Measurements from ENCODE around the gene COL27A1. TPM values are rescaled to one million over a fixed set of nuclear protein-coding genes. Genes with fewer than 3 reads are reported as not detected.

Gene COL27A1
- total and polyA plus RNA-seq, 8 donors, result 9.7 to 109 (median 19.6) TPM

- H3K9me3 ChIP-seq, result no peaks in the 10 kb centered on the region
- TF ChIP-seq, protein P1, sequence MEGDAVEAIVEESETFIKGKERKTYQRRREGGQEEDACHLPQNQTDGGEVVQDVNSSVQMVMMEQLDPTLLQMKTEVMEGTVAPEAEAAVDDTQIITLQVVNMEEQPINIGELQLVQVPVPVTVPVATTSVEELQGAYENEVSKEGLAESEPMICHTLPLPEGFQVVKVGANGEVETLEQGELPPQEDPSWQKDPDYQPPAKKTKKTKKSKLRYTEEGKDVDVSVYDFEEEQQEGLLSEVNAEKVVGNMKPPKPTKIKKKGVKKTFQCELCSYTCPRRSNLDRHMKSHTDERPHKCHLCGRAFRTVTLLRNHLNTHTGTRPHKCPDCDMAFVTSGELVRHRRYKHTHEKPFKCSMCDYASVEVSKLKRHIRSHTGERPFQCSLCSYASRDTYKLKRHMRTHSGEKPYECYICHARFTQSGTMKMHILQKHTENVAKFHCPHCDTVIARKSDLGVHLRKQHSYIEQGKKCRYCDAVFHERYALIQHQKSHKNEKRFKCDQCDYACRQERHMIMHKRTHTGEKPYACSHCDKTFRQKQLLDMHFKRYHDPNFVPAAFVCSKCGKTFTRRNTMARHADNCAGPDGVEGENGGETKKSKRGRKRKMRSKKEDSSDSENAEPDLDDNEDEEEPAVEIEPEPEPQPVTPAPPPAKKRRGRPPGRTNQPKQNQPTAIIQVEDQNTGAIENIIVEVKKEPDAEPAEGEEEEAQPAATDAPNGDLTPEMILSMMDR (IDR thresholded peaks at IDR 0.05), result no peak
- no peak overlapping the region for H3K27ac ChIP-seq
- H3K36me3 ChIP-seq, result peaks cover 0 to 3% (median 0%) of the 10 kb centered on the region in 3 donors
- 83 to 85% methylated on average over 5 of the region's 5 CpGs for WGBS, 2 donors
- H3K27me3 ChIP-seq, result no peaks in the 10 kb centered on the region
- FAIRE-seq, result no peak
- no peak for ATAC-seq
- no peak for DNase-seq
- H3K4me3 ChIP-seq, result no peak overlapping the region
- intact Hi-C loops (cut with DNase I), result no loop called here
- no peaks in the 10 kb centered on the region for H3K4me1 ChIP-seq
Measured at GRCh38 chr9:114237781-114238180, 82.4 kb downstream of the COL27A1 start.

DNA sequence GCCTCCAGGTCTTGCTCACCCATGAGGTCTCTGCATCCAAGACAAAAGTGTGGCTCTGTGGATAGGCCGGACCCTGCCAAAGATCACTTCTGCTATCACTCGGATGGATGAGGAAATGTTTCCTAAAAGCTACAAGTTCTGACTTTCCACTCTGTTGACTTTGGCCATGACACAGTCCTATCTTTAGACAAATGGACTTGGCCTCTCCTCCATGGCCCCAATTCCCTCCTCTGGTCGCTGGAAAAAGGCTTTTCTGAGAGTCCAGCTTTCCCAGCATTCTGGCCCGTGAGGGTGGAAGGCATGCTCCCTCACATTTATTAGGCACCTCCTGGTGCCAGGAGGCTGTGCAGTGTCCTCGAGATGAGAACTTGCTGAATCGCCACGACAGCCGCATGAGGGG is 83.1 kb downstream of the COL27A1 start:
- ATAC-seq (peak in 3 of 4 donors; percentile 34 to 52 (median 35)), DNase-seq (no peak), FAIRE-seq (no peak)
- Histone ChIP-seq H3K4me1 (no peaks in the 10 kb centered on the region), H3K9me3 (no peaks in the 10 kb centered on the region), H3K4me3 (no peak overlapping the region), H3K27me3 (no peaks in the 10 kb centered on the region), H3K36me3 (peaks cover 0 to 4% (median 0%) of the 10 kb centered on the region in 3 donors), H3K27ac (no peak overlapping the region)
- 54 to 58% methylated on average over 8 of the region's 8 CpGs for WGBS, 2 donors
- intact Hi-C loops (cut with DNase I), result no loop called here
- TF ChIP-seq, protein P1 (IDR thresholded peaks at IDR 0.05), result no peak

GRCh38 chr9:114238891-114239875 is 83.8 kb downstream of the COL27A1 start:
- 58 to 62% methylated on average over 14 of the region's 14 CpGs for WGBS, 2 donors
- no peak for FAIRE-seq
- TF ChIP-seq, protein P1 (IDR thresholded peaks at IDR 0.05), result no peak

DNA sequence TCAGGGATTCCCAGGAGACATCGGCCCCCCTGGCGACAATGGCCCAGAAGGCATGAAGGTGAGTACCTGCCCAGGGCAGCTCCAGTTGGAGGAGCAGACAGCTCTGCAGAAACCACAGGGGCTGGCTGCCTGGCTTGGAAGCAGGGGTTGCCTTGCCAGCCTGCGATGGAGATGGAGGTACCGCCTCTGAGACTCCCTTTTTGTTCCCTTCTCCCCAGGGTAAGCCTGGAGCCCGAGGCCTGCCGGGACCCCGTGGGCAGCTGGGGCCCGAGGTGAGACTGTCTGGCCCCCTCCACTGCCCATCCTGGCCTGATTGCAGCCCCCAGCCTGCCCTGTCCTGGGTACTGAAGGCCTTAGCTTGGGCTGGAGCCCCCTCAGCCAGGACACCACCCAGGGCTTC is 84.9 kb downstream of the COL27A1 start:
- no peak for FAIRE-seq
- Histone ChIP-seq H3K4me1 (no peaks in the 10 kb centered on the region), H3K36me3 (peaks cover 0 to 4% (median 0%) of the 10 kb centered on the region in 3 donors), H3K4me3 (no peak overlapping the region), H3K27ac (no peak overlapping the region), H3K27me3 (no peaks in the 10 kb centered on the region), H3K9me3 (no peaks in the 10 kb centered on the region)
- WGBS, 2 donors, result 76 to 90% methylated on average over 4 to 8 of the region's 8 CpGs
- TF ChIP-seq, protein P1 (IDR thresholded peaks at IDR 0.05), result no peak
- ATAC-seq, result no peak
- intact Hi-C loops (cut with DNase I), result no loop called here
- DNase-seq, result no peak

More at GRCh38 chr9:114238891-114239875, 83.8 kb downstream of the COL27A1 start:
- intact Hi-C loops (cut with DNase I), result no loop called here
- Histone ChIP-seq H3K9me3 (no peaks in the 10 kb centered on the region), H3K27ac (no peak overlapping the region), H3K36me3 (peaks cover 0 to 4% (median 0%) of the 10 kb centered on the region in 3 donors), H3K4me1 (no peaks in the 10 kb centered on the region), H3K4me3 (no peak overlapping the region), H3K27me3 (no peaks in the 10 kb centered on the region)
- ATAC-seq (peak in 3 of 4 donors; percentile 48 to 65 (median 56)), DNase-seq (no peak)
